Measurements from ENCODE around the gene PIR. TPM values are rescaled to one million over a fixed set of nuclear protein-coding genes. Genes with fewer than 3 reads are reported as not detected.

The PIR gene
- total RNA-seq, 1 donor from 2014 or later = 47.3 TPM

GRCh38 chrX:15398874-15399273, 94.3 kb downstream of the PIR start:
- DNase-seq (ENCODE audit: low spot score) = no peak
- peaks cover 4% of the 10 kb centered on the region for H3K4me1 Mint-ChIP-seq (ENCODE audit: unreplicated experiment)
- no peak overlapping the region for H3K27ac Mint-ChIP-seq (ENCODE audit: unreplicated experiment)
- peaks cover 4% of the 10 kb centered on the region for H3K36me3 Mint-ChIP-seq (ENCODE audit: low read depth, unreplicated experiment)
- TF ChIP-seq, protein P1, sequence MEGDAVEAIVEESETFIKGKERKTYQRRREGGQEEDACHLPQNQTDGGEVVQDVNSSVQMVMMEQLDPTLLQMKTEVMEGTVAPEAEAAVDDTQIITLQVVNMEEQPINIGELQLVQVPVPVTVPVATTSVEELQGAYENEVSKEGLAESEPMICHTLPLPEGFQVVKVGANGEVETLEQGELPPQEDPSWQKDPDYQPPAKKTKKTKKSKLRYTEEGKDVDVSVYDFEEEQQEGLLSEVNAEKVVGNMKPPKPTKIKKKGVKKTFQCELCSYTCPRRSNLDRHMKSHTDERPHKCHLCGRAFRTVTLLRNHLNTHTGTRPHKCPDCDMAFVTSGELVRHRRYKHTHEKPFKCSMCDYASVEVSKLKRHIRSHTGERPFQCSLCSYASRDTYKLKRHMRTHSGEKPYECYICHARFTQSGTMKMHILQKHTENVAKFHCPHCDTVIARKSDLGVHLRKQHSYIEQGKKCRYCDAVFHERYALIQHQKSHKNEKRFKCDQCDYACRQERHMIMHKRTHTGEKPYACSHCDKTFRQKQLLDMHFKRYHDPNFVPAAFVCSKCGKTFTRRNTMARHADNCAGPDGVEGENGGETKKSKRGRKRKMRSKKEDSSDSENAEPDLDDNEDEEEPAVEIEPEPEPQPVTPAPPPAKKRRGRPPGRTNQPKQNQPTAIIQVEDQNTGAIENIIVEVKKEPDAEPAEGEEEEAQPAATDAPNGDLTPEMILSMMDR (IDR thresholded peaks at IDR 0.05; ENCODE audit: unreplicated experiment) = no peak
- no peaks in the 10 kb centered on the region for H3K9me3 Mint-ChIP-seq (ENCODE audit: unreplicated experiment)
- H3K27me3 Mint-ChIP-seq (ENCODE audit: unreplicated experiment) = peaks cover 3% of the 10 kb centered on the region
- H3K4me3 Mint-ChIP-seq (ENCODE audit: unreplicated experiment) = no peak overlapping the region

GRCh38 chrX:15395789-15396188, 97.3 kb downstream of the PIR start:
- Mint-ChIP-seq H3K27ac (ENCODE audit: unreplicated experiment) (no peak overlapping the region), H3K36me3 (ENCODE audit: low read depth, unreplicated experiment) (peaks cover 4% of the 10 kb centered on the region), H3K27me3 (ENCODE audit: unreplicated experiment) (peaks cover 3% of the 10 kb centered on the region), H3K4me3 (ENCODE audit: unreplicated experiment) (no peak overlapping the region), H3K9me3 (ENCODE audit: unreplicated experiment) (no peaks in the 10 kb centered on the region), H3K4me1 (ENCODE audit: unreplicated experiment) (no peaks in the 10 kb centered on the region)
- TF ChIP-seq, protein P1 (IDR thresholded peaks at IDR 0.05; ENCODE audit: unreplicated experiment) = no peak
- DNase-seq (ENCODE audit: low spot score) = no peak

GRCh38 chrX:15391850-15392249, 101.3 kb downstream of the PIR start:
- DNase-seq (ENCODE audit: low spot score) = no peak

DNA sequence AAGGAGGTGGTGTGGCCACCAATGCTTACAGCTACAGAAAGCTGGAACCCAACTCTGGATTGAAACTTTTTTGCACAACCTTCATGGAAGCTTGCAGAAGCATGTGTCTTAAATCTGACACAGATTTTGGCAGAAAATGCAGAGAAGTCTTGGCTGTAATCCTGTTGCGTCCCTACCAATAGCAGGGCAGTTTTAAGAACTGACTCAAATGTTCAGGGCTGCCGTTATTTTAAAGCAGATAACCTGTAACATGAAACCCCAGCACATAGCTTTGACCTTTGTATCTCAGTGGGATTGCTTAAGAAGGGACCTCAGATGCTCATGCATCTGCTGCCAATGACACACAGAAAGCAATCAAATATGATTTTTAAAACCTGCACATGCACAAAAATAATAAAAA, 108.8 kb downstream of the PIR start, which contains the start of gene VEGFD:
Gene VEGFD, minus strand, starts transcription at position 110 of the 400 bp plus-strand sequence. CDS start 467 bp downstream, outside the sequence.
- Mint-ChIP-seq H3K36me3 (ENCODE audit: low read depth, unreplicated experiment) (peaks cover 4% of the 10 kb centered on the region), H3K27ac (ENCODE audit: unreplicated experiment) (no peak within 1 kb of the TSS), H3K4me3 (ENCODE audit: unreplicated experiment) (no peak within 1 kb of the TSS), H3K9me3 (ENCODE audit: unreplicated experiment) (no peaks in the 10 kb centered on the region), H3K4me1 (ENCODE audit: unreplicated experiment) (peaks cover 3% of the 10 kb centered on the region), H3K27me3 (ENCODE audit: unreplicated experiment) (no peaks in the 10 kb centered on the region)
- no peak for DNase-seq (ENCODE audit: low spot score)
- TF ChIP-seq, protein P1 (IDR thresholded peaks at IDR 0.05; ENCODE audit: unreplicated experiment) = no peak

More at GRCh38 chrX:15391850-15392249, 101.3 kb downstream of the PIR start:
- no peaks in the 10 kb centered on the region for H3K4me1 Mint-ChIP-seq (ENCODE audit: unreplicated experiment)
- H3K27me3 Mint-ChIP-seq (ENCODE audit: unreplicated experiment) = no peaks in the 10 kb centered on the region
- no peak overlapping the region for H3K4me3 Mint-ChIP-seq (ENCODE audit: unreplicated experiment)
- peaks cover 4% of the 10 kb centered on the region for H3K36me3 Mint-ChIP-seq (ENCODE audit: low read depth, unreplicated experiment)
- H3K9me3 Mint-ChIP-seq (ENCODE audit: unreplicated experiment) = no peaks in the 10 kb centered on the region
- TF ChIP-seq, protein P1 (IDR thresholded peaks at IDR 0.05; ENCODE audit: unreplicated experiment) = no peak
- H3K27ac Mint-ChIP-seq (ENCODE audit: unreplicated experiment) = no peak overlapping the region

DNA sequence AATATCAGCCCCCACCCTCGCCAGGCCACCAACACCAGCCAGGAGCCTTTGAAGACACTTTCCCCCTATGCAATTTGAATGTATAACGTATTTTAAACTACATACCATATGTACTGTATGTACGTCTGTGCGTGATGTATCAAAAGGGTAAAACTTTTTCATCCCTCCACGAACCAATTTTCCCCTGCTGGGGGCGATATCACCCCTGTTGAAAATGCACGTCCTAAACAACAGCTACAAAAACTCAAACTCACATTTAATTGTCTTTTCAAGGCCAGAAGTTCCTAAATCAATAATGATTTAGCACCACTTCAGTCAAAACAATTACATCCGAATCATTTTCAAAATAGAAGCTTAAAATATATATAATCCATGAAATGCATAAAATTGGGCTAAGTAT, 110.3 kb downstream of the PIR start:
- DNase-seq (ENCODE audit: low spot score) = peak; percentile 4
- TF ChIP-seq, protein P1 (IDR thresholded peaks at IDR 0.05; ENCODE audit: unreplicated experiment) = no peak
- Mint-ChIP-seq H3K4me3 (ENCODE audit: unreplicated experiment) (no peak overlapping the region), H3K4me1 (ENCODE audit: unreplicated experiment) (peaks cover 9% of the 10 kb centered on the region), H3K36me3 (ENCODE audit: low read depth, unreplicated experiment) (peaks cover 4% of the 10 kb centered on the region), H3K27ac (ENCODE audit: unreplicated experiment) (no peak overlapping the region), H3K9me3 (ENCODE audit: unreplicated experiment) (no peaks in the 10 kb centered on the region), H3K27me3 (ENCODE audit: unreplicated experiment) (no peaks in the 10 kb centered on the region)

Measured in endothelial cell (in vitro differentiated cells).